ENCODE measurements around the gene GIPC1.

Gene GIPC1

DNA sequence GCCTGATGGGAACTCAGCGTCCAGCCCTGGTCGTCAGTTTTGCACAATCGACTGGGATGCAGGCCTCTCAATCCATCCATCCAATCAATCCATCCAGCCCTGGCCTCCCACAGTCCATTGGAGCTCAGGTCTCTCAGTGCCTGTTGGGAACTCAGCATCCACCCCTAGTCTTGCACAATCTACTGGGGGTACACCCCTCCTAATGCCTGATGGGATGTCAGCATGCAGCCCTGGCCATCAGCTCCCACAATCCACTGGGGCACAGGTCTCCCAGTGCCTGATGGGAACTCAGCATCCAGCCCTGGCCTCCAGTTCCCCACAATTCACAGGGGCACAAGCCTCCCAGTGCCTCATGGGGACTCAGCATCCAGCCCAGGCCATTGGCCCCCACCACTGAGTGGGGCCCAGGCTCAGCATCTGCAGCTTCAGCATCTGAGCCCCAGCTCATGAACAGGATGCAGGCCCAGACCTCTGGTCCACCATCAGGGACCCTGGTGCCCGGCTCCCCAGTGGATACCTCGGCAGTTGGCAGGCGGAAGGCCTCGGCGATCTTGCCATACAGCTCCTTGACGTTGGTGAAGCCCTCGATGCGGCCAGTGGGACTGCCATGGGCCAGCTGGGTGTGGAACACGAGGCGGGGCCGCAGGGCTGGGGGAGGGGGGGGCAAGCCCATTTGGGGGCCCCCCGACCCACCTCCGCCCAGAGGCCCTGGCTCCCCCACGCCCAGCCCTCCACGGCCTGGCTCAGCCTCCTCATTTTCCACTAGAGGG, 13.6 kb downstream of the GIPC1 start:
- Mint-ChIP-seq H3K27ac (no peak overlapping the region), H3K36me3 (peaks cover 14% of the 10 kb centered on the region), H3K4me1 (peaks cover 21% of the 10 kb centered on the region), H3K4me3 (no peak overlapping the region), H3K9me3 (no peaks in the 10 kb centered on the region)
- DNase-seq (ENCODE audit: low spot score in 2 of 2) = no peak
- no peak for ATAC-seq

DNA sequence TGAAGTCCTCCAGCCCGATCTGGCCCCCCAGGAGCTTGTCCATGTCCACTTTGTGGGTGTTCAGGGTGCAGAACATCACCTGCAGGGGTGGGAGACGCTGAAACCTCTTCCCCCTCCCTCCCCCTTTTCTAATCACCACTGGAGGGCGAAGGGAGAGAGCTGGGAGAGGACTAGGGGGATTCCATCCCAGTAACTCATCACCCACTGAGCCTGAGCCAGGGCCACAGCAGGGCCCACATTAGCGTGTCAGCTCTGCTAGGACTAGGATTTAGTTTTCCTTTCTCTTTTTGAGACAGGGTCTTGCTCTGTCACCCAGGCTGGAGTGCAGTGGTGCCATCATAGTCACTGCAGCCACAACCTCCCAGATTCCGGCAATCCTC, 15.2 kb downstream of the GIPC1 start:
- H3K36me3 Mint-ChIP-seq = peaks cover 6% of the 10 kb centered on the region
- peak overlapping the region; percentile 80 for H3K27ac Mint-ChIP-seq
- peak overlapping the region; percentile 64 for H3K4me3 Mint-ChIP-seq
- ATAC-seq (peak; percentile 55), DNase-seq (ENCODE audit: low spot score in 2 of 2) (no peak)
- no peaks in the 10 kb centered on the region for H3K9me3 Mint-ChIP-seq
- H3K4me1 Mint-ChIP-seq = peaks cover 29% of the 10 kb centered on the region

DNA sequence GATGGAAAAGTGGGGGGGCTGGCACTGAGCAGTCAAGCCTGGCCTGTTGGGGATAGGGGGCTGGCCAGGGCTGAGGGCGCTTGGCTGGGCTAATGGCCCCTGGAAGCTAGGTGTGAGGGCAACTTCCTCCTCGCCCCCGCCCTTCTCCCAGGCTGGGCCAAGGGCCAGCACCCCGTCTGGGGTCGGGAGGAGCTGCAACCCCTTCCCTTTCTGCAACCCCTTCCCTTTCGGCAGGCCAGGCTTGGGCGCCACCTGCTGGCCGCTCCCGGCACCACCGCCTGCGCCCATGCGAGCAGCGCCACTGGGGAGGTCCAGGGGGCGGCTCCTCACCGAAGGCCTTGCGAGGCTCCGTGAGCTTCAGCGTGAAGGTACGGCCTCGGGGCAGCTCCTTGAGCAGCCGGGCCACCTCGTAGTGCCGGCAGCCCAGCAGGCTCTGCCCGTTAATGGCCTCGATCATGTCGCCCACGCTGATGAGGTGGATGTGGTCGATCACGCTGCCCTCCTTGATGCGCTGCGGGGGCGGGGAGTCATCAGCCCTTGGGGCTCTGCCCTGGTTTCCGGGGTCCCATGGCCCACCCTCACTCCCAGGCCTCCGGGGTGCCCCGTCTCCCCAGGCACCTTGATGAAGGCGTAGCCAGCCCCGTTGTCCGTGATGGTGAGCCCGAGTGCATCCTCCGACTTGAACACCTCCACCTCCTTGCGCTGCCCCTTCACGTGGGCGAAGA, 15.8 kb downstream of the GIPC1 start:
- peak; percentile 93 to 94 for DNase-seq (ENCODE audit: low spot score in 2 of 2)
- peaks cover 35% of the 10 kb centered on the region for H3K4me1 Mint-ChIP-seq
- peak overlapping the region; percentile 64 for H3K4me3 Mint-ChIP-seq
- peak overlapping the region; percentile 80 for H3K27ac Mint-ChIP-seq
- peaks cover 6% of the 10 kb centered on the region for H3K36me3 Mint-ChIP-seq
- ATAC-seq = peak; percentile 79
- H3K9me3 Mint-ChIP-seq = no peaks in the 10 kb centered on the region

DNA sequence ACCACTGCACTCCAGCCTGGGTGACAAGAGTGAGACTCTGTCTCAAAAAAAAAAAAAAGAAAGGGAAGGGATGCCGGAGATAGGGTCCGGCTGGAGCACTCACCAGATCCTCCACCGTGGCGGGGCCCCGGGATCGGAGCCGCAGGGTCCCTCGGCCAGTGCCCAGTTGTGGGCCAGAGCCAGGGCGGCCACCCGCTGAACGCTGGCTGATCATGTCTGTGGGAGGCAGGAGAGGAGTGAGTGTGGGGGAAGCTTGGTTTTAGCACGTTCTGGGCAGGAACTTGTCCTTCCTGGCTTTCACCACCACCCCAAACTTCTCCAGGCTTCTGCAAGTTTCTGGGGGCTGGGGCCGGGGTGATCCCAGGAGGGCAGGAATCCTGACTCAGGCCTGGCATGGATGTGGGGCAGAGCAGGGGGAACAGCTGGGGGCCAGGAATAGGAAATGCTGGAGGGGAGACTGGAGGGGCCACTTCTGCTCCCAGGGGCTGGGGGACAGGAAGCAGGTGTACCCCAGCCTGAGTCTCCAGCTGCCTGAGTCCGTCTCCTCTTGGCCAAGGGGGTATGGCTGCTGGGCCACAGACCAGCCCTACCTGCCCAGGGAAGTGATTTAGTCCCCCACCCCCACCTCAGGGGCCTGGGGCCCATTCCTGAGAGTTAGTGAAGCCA, 16.5 kb downstream of the GIPC1 start:
- Mint-ChIP-seq H3K9me3 (no peaks in the 10 kb centered on the region), H3K4me1 (peaks cover 42% of the 10 kb centered on the region), H3K4me3 (no peak overlapping the region), H3K36me3 (peaks cover 13% of the 10 kb centered on the region), H3K27ac (no peak overlapping the region)
- DNase-seq (ENCODE audit: low spot score in 2 of 2) (no peak), ATAC-seq (no peak)

DNA sequence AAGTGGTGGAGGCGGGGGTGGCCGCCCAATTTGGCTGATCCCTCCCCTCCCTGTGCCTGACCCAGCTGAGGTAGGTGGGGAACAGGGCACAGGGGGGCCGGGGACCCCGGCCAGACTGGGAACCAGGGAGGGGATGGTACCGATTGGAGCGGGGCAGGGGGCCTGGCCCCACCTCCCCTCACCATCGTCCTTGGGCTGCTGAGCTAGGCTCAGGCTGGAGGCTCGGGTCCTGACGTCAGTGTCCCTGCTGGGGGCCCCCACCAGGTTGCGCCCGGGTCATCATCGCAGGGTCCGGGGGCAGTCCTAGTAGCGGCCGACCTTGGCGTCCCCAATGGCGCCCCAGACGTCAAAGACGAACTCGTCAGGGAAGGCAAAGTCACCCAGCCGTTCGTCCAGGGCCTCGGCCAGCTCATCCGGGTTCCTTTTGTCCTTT, 17.8 kb downstream of the GIPC1 start:
- H3K27ac Mint-ChIP-seq = no peak overlapping the region
- H3K4me1 Mint-ChIP-seq = peaks cover 44% of the 10 kb centered on the region
- H3K4me3 Mint-ChIP-seq = no peak overlapping the region
- DNase-seq (ENCODE audit: low spot score in 2 of 2) (no peak), ATAC-seq (no peak)
- H3K36me3 Mint-ChIP-seq = peaks cover 15% of the 10 kb centered on the region
- no peaks in the 10 kb centered on the region for H3K9me3 Mint-ChIP-seq

DNA sequence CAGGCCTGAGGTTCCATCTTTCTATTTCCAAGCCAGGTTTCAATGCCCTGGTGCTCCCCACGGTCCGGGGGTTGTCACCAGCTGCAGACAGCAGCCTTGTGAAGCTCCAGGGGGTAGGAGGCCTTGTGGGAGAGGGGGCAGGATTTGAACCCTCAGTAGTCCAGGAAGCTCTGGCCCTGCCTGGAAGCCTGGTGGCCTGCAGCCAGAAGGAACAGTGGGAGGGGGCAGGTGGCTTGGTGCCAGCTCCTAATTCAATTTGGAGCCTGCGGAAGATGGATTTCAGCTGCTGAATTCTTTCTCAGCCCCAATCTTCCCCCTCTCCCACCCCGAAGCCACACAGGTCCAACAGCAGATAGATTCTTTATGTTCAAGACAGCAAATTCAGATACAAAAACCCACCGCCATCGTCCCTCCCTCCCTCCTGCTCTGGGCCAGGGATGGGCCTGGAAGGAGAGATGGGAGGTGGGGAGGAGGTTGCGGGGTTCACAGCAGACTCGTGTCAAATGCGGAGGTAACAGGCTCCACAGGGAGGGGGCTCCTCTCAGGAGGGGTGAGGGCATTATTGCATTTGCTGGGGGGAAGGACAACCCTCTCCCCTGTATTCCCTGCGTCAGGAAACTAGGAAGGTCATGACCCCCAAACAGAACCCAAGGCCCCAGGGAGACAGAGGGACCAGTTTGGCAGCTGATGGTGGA, 18.4 kb downstream of the GIPC1 start:
- DNase-seq (ENCODE audit: low spot score in 2 of 2) (no peak), ATAC-seq (no peak)
- H3K4me1 Mint-ChIP-seq = peaks cover 50% of the 10 kb centered on the region
- no peaks in the 10 kb centered on the region for H3K9me3 Mint-ChIP-seq
- peak overlapping the region; percentile 24 for H3K27ac Mint-ChIP-seq
- no peak overlapping the region for H3K4me3 Mint-ChIP-seq
- H3K36me3 Mint-ChIP-seq = peaks cover 20% of the 10 kb centered on the region

DNA sequence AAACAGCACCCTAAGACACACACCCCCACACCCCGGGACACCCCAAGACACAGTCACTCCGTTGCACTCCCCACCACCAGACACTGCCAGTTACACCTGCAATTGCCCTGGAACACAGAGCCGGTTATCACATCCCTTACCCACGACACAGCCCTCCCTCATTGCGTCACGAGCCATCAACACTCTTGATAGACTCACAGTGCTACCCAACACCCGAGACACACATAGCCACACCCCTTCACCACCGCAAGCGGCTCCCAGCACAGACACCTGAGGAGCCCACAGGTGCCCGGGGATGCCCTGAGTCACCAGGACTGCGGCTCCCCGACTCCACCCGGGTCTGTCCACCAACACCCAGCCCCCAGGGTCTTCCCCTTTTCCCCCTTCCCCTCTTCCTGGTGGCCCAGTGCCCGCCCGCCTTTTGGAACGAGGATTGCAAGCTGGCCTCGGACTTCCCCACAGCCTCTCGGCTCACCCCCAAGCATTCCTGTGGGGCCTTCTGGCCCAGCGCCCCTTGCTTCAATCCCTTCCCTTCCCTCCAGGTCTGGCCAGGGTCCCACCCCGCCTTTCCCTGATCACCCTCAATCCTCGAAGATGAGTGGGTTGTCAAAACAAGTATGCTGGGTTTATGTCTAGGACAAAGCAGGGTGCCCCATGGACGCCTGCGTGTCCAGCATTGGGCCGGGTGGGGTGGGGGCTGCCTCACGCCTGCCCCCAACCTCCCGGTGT, 19.1 kb downstream of the GIPC1 start:
- Mint-ChIP-seq H3K36me3 (peaks cover 28% of the 10 kb centered on the region), H3K4me3 (peak overlapping the region; percentile 29), H3K9me3 (no peaks in the 10 kb centered on the region), H3K4me1 (peaks cover 57% of the 10 kb centered on the region), H3K27ac (peak overlapping the region; percentile 24)
- no peak for ATAC-seq
- no peak for DNase-seq (ENCODE audit: low spot score in 2 of 2)

DNA sequence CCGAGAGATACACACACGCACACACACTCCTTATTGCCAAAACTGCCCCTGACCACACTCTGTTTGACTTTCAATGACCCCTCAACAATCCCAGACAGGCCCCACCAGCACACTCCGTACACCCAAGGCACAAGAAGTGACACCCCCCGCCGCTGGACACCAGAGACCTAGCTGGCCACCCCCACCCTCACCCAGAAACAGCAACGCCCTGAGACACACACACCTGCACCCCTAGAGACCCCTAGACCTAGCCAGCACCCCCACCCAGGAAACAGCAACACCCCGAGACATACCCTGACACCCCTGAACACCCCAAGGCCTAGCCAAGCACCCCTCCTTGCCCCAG, 19.6 kb downstream of the GIPC1 start:
- Mint-ChIP-seq H3K9me3 (no peaks in the 10 kb centered on the region), H3K4me1 (peaks cover 57% of the 10 kb centered on the region), H3K27ac (peak overlapping the region; percentile 24), H3K36me3 (peaks cover 33% of the 10 kb centered on the region), H3K4me3 (peak overlapping the region; percentile 29)
- DNase-seq (ENCODE audit: low spot score in 2 of 2) = no peak
- no peak for ATAC-seq

DNA sequence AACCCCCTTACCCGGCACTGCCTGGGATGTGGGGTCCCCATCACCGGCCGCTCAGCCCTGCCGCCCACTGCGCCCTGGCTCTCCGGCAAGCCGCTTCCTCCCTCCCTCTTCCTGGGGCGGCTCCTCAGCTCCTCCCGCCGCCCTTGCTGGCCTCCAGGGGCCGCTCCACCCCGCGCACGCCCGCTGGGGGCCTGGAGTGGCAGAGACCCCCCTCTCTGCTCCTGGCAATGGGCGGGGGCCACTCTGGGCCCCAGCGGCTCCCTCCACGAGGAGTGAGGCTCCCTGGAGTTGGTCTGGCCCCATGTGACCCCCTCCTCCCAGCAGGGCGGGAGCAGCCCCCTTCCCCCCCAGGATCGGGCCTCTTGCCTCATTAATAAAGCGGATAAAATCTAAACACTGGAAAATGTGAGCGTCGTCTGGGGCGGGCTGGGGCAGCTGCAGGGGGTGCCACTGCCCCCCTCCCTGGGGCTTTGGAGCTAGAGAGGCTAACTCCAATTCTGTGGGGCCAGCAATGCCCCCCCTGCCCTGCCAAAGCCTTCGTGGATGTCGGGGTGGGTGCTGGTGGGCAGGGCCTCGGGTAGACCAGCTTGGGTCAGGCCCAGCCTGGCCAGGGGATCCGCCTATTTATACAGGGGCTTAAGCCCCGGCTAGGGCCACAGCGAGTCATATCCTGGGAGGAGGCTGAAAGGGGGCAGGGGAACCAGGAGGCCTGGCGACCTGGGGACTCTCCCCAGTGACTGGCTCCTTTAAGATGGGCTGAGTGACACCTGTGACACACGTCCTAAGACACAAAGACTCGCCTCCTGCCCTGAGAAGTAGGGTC, 20.5 kb downstream of the GIPC1 start, which contains the start of gene PTGER1:
Gene PTGER1, minus strand, starts transcription at position 104 of the 823 bp plus-strand sequence. CDS start 1,034 bp downstream, outside the sequence.
- DNase-seq (ENCODE audit: low spot score in 2 of 2) (no peak), ATAC-seq (peak; percentile 66)
- Mint-ChIP-seq H3K36me3 (peaks cover 41% of the 10 kb centered on the region), H3K4me3 (peak within 1 kb of the TSS; percentile 29), H3K4me1 (peaks cover 51% of the 10 kb centered on the region), H3K9me3 (no peaks in the 10 kb centered on the region), H3K27ac (peak within 1 kb of the TSS; percentile 24)

DNA sequence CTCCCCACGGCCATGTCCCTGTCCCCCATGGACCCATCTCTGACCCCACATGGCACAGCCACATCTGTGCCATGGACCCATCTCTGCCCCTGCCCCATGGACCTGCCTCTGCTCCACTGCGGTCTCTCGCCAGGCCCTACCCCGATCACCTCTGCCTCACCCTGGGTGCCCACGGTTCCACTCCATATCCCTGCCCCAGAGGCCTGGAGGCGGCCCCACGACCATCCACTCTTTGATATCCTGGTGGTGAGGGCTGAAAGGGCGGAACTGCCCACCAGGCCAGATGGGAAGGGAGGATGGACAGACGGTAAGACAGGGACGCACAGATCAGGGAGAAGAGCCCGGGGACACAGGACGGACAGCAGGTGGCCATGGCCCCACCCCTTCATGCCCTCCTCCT, 21.1 kb downstream of the GIPC1 start:
- no peak for DNase-seq (ENCODE audit: low spot score in 2 of 2)
- ATAC-seq = no peak
- H3K27ac Mint-ChIP-seq = peak overlapping the region; percentile 3
- H3K9me3 Mint-ChIP-seq = no peaks in the 10 kb centered on the region
- H3K4me1 Mint-ChIP-seq = peaks cover 48% of the 10 kb centered on the region
- peaks cover 47% of the 10 kb centered on the region for H3K36me3 Mint-ChIP-seq
- H3K4me3 Mint-ChIP-seq = peak overlapping the region; percentile 29

DNA sequence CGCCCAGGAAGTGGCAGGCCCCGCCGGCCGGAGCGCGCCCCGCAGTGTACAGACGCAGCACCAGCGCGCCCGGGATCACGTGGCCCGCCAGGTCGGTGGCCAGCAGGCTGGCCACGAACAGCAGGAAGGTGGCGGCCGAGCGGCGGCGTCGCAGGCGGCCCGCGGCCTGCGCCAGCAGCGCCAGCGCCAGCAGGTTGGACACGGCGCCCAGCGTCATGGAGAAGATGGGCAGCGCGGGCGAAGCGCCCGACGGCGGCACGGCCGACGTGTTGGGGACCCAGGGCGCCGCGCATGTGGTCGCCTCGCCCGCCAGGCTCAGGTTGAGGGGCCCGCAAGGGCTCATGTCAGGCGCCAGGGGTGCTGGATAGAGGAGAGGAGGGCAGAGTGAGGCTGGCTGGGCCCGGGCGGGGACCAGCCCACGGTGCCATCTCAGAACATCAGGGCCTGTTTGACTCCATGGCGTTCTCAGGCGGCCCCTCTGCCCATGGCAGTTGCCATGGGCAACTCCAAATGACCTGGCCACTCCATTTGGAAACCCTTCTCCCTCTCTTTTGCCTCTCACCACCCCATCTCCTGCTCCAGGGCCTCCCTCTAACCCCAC, 21.8 kb downstream of the GIPC1 start:
- Mint-ChIP-seq H3K27ac (no peak overlapping the region), H3K9me3 (no peaks in the 10 kb centered on the region), H3K36me3 (peaks cover 54% of the 10 kb centered on the region), H3K4me3 (peak overlapping the region; percentile 29), H3K4me1 (peaks cover 43% of the 10 kb centered on the region)
- DNase-seq (ENCODE audit: low spot score in 2 of 2) (no peak), ATAC-seq (no peak)

DNA sequence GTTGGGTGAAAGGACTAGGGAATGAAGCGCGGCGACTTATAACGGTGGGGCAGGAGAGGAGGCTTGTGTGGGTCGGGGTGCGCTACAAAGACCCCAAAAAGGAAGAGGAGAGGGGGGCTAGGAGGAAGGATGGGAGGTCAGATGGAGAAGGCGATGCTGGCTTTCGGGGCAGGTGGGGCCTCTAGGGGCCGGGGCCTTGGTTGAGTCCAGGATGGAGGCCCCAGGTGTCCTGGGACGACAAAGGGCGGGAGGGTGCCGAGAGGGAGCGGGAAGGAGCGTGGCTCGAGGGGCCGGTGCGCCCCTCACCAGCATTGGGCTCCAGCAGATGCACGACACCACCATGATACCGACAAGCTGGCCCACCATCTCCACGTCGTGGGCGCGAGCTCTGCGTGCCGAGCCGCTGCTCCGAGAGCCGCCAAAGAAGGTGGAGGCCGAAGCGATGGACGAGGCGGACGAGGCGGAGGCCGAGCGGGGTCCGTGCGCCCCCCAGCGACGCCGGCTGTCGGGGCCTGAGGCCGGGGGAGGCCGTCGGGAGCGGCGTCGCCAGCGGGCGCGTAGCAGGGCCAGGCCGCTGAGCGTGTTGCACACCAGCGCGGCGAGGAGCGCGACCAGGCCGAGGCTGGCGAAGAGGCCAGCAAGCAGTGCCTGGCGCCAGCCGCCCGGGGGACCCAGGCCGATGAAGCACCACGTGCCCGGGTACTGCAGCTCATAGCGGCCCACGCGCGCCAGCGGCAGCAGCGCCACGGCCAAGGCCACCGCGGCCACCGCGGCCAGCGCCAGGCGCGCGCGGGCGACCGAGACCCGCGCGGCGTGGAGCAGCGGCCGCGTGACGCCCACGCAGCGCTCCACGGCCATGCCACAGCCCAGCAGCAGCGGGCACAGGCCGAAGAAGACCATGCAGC, 22.6 kb downstream of the GIPC1 start:
- H3K36me3 Mint-ChIP-seq = peaks cover 62% of the 10 kb centered on the region
- H3K27ac Mint-ChIP-seq = no peak overlapping the region
- DNase-seq (ENCODE audit: low spot score in 2 of 2) = no peak
- no peak for ATAC-seq
- peaks cover 43% of the 10 kb centered on the region for H3K4me1 Mint-ChIP-seq
- H3K4me3 Mint-ChIP-seq = peak overlapping the region; percentile 47
- H3K9me3 Mint-ChIP-seq = no peaks in the 10 kb centered on the region

All from stimulated activated effector memory CD8-positive, alpha-beta T cell treated with anti-CD3 and anti-CD28 coated beads, Interleukin-12 subunit alpha, Interleukin-12 subunit beta, amount 100 ng/mL, for 72 hours (primary cell).